SU-DHL-6 (cell line): ENCODE measurements around the gene TATDN2.

Experiments
- H2AFZ ChIP-seq: fragments of 200-600 bp; sonication (generic); 2 replicates; pipeline ENCODE4 v1.6.1; 2014; ENCODE audit warnings: low read depth, mild to moderate bottlenecking, moderate library complexity, mixed read lengths, antibody characterized with exemption, low read length; ENCODE audit not compliant: severe bottlenecking
- H3F3A ChIP-seq: fragments of 200-600 bp; shearing (Covaris generic); 2 replicates; pipeline ENCODE4 v1.6.0; 2016; ENCODE audit warnings: antibody characterized with exemption, mild to moderate bottlenecking; ENCODE audit not compliant: insufficient read depth
- H3K27ac ChIP-seq: fragments of 200-600 bp; sonication (generic); 2 replicates; pipeline ENCODE4 v1.5.1; 2016; ENCODE audit warnings: low read depth, mild to moderate bottlenecking, low read length, moderate library complexity, mixed read lengths
- H3K27me3 ChIP-seq: fragments of 200-600 bp; sonication (generic), shearing (Covaris generic); 2 replicates; pipeline ENCODE4 v1.6.0; 2014; ENCODE audit warnings: mild to moderate bottlenecking, low read length
- H3K36me3 ChIP-seq: fragments of 200-600 bp; sonication (generic); 2 replicates; pipeline ENCODE4 v1.6.1; 2014; ENCODE audit warnings: mild to moderate bottlenecking, low read length, mixed read lengths
- H3K4me2 ChIP-seq: fragments of 300-600, 200-600 bp; shearing (Covaris generic), sonication (generic); 2 replicates; pipeline ENCODE4 v1.6.0; 2014; ENCODE audit warnings: low read length, low read depth, mild to moderate bottlenecking; ENCODE audit not compliant: poor library complexity, severe bottlenecking
- H3K4me3 ChIP-seq: fragments of 200-600 bp; sonication (generic); 2 replicates; pipeline ENCODE4 v1.5.1; 2014; ENCODE audit warnings: antibody characterized with exemption, low read length, mild to moderate bottlenecking, mixed read lengths; ENCODE audit not compliant: insufficient read depth, poor library complexity, severe bottlenecking
- H3K79me2 ChIP-seq: fragments of 200-600 bp; sonication (generic); 2 replicates; pipeline ENCODE4 v1.6.1; 2014; ENCODE audit warnings: mild to moderate bottlenecking, low read length, moderate library complexity; ENCODE audit not compliant: insufficient read depth
- H3K9ac ChIP-seq: fragments of 200-600 bp; sonication (generic); 2 replicates; pipeline ENCODE4 v1.7.0; 2014; ENCODE audit warnings: mild to moderate bottlenecking, low read length
- H3K9me2 ChIP-seq: fragments of 200-600 bp; sonication (generic); replicated peaks from 2 replicates; pipeline ENCODE4 v1.6.1; 2014; ENCODE audit warnings: low read length; ENCODE audit not compliant: insufficient read depth
- H3K9me3 ChIP-seq: fragments of 200-600 bp; sonication (generic); 2 replicates; pipeline ENCODE4 v1.6.1; 2014; ENCODE audit warnings: low read length, mixed read lengths; ENCODE audit not compliant: insufficient read depth
- H4K20me1 ChIP-seq: fragments of 200-600 bp; sonication (generic); 2 replicates; pipeline ENCODE4 v1.6.1; 2014; ENCODE audit warnings: low read depth, mild to moderate bottlenecking, antibody characterized with exemption, low read length, moderate library complexity, mixed read lengths
- EZH2phosphoT487 ChIP-seq: fragments of 200-600 bp; sonication (generic), shearing (Covaris generic); conservative IDR thresholded peaks from 2 replicates; pipeline ENCODE4 v1.6.1; 2018; ENCODE audit warnings: mild to moderate bottlenecking, antibody characterized with exemption, low read length, moderate library complexity, mixed read lengths
- TF ChIP-seq, protein P1 (sequence below): fragments of 200-600 bp; sonication (generic); IDR thresholded peaks from one replicate; pipeline ENCODE4 v1.5.1; 2017; ENCODE audit warnings: antibody characterized with exemption, mild to moderate bottlenecking, low read length, moderate library complexity; ENCODE audit not compliant: insufficient read depth, poor library complexity, severe bottlenecking

The TATDN2 gene

DNA sequence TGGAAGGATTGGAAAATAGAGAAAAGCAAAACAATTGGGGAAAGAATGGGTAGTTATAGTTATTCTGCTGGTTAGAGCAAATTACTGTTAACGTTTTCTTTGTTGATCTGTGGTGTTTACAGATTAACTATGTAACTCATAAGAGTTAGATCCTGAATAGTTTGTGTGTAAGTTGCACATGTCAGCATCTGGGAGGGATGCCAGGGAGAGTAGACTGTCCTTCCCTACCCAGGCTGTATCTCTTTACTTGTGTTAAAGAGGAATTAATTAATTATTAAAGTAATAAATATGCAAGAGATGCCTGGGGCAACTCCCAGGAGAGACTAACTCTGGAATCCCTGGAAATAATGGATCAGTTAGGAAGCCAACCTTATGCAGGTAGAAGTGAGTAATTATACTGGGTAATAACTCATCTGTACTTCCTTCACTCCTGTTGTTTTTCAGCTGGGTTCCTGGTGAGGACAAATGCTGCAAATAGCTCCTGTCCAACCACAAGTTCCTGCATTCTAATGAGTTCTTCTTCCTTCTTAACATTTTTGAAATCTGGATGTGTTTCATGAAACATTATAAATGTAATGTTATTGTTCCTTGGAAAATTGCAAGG, 25.5 kb downstream of the TATDN2 start:
- peaks cover 80% of the 10 kb centered on the region for H3K79me2 ChIP-seq
- no peak overlapping the region for H3K27ac ChIP-seq
- TF ChIP-seq, protein P1, sequence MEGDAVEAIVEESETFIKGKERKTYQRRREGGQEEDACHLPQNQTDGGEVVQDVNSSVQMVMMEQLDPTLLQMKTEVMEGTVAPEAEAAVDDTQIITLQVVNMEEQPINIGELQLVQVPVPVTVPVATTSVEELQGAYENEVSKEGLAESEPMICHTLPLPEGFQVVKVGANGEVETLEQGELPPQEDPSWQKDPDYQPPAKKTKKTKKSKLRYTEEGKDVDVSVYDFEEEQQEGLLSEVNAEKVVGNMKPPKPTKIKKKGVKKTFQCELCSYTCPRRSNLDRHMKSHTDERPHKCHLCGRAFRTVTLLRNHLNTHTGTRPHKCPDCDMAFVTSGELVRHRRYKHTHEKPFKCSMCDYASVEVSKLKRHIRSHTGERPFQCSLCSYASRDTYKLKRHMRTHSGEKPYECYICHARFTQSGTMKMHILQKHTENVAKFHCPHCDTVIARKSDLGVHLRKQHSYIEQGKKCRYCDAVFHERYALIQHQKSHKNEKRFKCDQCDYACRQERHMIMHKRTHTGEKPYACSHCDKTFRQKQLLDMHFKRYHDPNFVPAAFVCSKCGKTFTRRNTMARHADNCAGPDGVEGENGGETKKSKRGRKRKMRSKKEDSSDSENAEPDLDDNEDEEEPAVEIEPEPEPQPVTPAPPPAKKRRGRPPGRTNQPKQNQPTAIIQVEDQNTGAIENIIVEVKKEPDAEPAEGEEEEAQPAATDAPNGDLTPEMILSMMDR = no peak
- no peak for TF ChIP-seq EZH2phosphoT487

DNA sequence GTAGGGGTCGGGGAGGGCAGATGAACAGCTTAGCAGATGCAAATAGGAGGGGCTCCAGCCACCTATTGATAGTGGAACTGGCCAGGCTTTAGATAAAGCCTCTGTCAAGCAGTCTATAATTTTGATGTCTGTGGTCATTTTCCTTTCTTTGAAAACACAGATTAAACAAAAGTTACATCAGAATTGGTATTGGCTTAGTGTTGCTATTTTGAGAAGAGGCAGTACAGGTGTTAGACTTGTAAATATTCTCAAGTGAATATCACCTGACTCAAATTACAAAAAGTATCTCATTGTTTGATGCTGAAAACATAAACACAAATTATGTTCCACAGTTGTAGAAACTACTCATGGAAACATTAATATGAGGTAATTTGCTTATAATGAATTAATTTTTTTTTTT, 26.3 kb downstream of the TATDN2 start:
- Histone ChIP-seq H3K9me2 (no peaks in the 10 kb centered on the region), H3K9me3 (no peaks in the 10 kb centered on the region), H3F3A (no peaks in the 10 kb centered on the region), H3K36me3 (peaks cover 12% of the 10 kb centered on the region), H3K4me3 (no peak overlapping the region), H2AFZ (no peak overlapping the region), H3K9ac (no peak overlapping the region), H3K4me2 (no peak overlapping the region), H3K27me3 (no peaks in the 10 kb centered on the region), H3K79me2 (peaks cover 72% of the 10 kb centered on the region), H3K27ac (no peak overlapping the region), H4K20me1 (peaks cover 11% of the 10 kb centered on the region; the same call in 1 of the 2 replicates)
- TF ChIP-seq, protein P1 = no peak
- no peak for TF ChIP-seq EZH2phosphoT487

More for the DNA sequence above, 25.5 kb downstream of the TATDN2 start:
- H3K4me3 ChIP-seq = no peak overlapping the region
- H2AFZ ChIP-seq = no peak overlapping the region
- H3K36me3 ChIP-seq = peaks cover 12% of the 10 kb centered on the region
- H3K27me3 ChIP-seq = no peaks in the 10 kb centered on the region
- no peak overlapping the region for H3K4me2 ChIP-seq
- H4K20me1 ChIP-seq = peaks cover 11% of the 10 kb centered on the region; the same call in 1 of the 2 replicates
- H3K9me3 ChIP-seq = no peaks in the 10 kb centered on the region
- H3K9ac ChIP-seq = no peak overlapping the region
- no peaks in the 10 kb centered on the region for H3K9me2 ChIP-seq
- no peaks in the 10 kb centered on the region for H3F3A ChIP-seq

DNA sequence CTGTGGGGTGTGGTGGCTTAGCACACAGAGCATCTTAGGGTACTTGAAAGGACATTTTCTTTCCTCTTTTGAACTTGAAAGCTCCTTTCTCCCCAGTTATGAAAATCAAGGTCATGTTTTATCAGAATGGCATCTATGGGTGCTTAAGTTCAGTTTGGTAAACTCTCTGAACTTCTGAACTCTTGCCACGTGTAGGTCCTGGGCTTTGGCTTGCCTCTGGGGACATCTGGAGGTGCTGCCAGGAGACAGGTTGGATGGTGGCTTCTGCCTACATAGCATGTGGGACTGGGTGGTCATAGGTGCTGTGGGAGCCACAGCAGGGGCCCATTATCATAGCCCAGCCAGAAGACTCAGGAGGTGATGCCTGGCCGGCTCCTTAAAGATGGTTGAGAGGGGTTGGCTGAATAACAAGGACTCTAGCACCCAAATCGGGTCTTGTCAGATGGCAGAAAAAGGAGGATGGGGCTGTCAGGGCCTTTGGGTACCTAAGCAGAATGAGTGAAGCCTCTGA, 28.9 kb downstream of the TATDN2 start:
- Histone ChIP-seq H3K9ac (no peak overlapping the region), H4K20me1 (peaks cover 11% of the 10 kb centered on the region; the same call in 1 of the 2 replicates), H2AFZ (no peak overlapping the region), H3K4me2 (no peak overlapping the region), H3K27me3 (no peaks in the 10 kb centered on the region), H3K36me3 (0 out of 2 replicates have a peak, but pooled peaks cover 8% of the 10 kb centered on the region), H3F3A (peaks cover 2% of the 10 kb centered on the region; the same call in 1 of the 2 replicates), H3K9me3 (no peaks in the 10 kb centered on the region), H3K79me2 (peaks cover 46% of the 10 kb centered on the region), H3K4me3 (no peak overlapping the region), H3K27ac (no peak overlapping the region), H3K9me2 (no peaks in the 10 kb centered on the region)
- no peak for TF ChIP-seq EZH2phosphoT487
- TF ChIP-seq, protein P1 = no peak
